ENCODE measurements around the gene GNAQ.

DNA sequence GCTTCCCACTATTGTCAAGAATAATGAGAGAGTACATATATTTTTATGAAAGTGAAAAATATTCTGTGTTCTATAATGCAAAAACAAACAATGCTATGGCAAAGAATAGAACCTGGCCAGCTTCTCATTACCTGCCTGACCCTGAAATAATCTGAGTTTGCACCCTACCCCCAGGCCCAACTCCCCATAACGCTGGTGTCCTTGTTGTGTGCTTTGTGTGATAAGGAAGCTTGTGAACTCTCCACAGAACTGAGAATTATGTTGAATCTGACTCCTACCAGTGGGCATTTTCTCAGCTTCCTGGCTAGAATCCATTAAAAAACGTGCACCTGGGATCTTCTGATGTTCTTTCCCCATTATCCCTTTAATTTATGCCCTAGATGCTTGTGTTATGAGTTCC lies 205.5 kb downstream of the GNAQ start:
- TF ChIP-seq, protein P1, sequence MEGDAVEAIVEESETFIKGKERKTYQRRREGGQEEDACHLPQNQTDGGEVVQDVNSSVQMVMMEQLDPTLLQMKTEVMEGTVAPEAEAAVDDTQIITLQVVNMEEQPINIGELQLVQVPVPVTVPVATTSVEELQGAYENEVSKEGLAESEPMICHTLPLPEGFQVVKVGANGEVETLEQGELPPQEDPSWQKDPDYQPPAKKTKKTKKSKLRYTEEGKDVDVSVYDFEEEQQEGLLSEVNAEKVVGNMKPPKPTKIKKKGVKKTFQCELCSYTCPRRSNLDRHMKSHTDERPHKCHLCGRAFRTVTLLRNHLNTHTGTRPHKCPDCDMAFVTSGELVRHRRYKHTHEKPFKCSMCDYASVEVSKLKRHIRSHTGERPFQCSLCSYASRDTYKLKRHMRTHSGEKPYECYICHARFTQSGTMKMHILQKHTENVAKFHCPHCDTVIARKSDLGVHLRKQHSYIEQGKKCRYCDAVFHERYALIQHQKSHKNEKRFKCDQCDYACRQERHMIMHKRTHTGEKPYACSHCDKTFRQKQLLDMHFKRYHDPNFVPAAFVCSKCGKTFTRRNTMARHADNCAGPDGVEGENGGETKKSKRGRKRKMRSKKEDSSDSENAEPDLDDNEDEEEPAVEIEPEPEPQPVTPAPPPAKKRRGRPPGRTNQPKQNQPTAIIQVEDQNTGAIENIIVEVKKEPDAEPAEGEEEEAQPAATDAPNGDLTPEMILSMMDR (IDR thresholded peaks at IDR 0.05), result no peak
- no peak for TF ChIP-seq POLR2A (IDR thresholded peaks at IDR 0.05)

All from lower leg skin (tissue), 3 donors.